Measurements from ENCODE around the gene FLT4.

The FLT4 gene

DNA sequence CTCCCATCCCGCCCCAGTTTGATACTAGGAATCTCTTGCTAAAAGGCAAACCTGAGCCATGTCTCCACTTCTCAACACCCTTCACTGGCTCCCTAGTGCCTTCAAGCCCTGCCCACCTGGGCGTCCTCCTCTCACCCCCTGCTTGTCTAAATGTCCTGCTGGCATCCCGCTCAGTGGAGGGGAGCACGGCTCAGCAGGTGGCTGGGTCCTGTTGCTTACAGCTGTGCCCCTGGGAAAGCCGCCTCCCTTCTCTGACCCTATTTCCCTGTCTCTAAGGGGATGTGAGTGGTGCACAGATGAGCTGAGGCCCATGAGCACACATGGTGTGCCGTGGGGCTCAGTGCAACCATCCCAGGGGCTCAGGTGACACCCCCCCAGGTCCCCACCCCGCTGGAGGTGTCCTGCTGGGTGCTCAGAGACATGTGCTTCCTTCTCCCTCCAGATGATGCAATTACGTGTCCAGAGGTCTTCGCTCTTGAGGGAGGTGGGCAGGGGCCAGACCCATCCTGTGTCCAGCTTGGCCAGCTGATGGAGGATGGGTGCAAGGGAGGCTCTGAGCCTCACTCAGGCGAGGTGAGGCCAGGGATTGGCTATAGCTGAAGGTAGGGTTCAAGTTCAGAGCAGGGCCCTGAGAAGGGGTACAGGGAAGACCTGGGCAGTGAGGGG, 24.1 kb downstream of the FLT4 start:
- DNase-seq: no peak

DNA sequence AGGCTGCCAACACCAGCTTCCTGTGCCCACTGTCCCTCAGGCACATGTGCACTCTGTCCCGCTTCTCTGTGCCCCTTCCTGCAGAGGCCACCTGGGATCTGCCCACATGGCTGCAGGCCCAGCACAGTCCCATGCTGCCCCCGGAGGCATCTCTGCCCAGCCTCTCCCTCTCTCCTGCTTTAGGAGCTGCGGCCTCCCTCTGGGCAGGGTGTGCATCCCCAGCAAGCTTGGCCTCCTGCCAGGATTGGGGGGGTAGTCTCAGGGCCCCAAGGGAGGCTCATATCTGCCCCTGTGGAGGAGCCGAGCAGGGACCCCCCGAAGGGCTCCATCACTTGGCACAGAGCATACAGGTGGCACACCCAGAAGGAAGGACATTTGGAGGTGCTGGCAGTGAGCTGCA, 24.8 kb downstream of the FLT4 start:
- no peak for DNase-seq

DNA sequence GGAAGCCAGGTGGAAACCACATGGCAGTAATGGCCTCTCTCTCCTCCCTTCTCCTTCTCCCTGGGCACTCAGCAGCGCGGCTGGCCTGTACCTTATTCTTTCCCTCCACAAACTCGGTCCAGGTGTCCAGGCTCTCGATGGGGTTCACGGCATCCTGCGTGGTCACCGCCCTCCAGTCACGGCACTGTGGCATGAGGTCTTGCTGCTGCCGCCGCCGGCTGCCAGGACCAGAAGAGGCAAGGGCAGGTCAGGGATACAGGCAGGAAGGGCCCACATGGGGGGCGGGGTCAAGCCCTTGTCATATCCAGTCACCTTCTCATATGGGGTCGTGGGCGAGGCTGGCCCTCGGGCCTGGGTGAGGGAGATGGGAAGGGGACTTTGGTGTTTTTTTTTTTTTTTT, 25.6 kb downstream of the FLT4 start:
- DNase-seq: no peak

DNA sequence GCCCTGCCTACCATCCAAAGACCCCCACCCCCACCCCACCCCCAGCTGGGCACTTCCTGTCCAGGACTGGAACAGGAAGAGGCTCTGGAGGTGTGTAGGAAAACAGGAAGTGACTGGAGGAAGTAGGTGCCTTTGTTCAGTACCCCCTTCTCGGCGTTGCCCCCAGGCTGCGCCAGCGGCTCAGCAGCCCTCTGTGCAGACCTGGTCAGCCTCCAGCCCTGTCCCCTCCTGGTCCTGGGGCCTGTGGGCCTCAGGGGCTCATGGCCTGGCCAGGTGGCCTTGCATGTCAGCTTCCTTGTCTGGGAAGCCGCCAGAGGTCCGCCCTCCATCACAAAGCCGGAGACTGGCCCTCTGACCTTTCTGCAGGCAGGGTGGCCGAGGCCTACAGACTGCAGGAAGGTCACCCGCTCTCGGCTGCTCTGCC, 26.0 kb downstream of the FLT4 start:
- DNase-seq: no peak

DNA sequence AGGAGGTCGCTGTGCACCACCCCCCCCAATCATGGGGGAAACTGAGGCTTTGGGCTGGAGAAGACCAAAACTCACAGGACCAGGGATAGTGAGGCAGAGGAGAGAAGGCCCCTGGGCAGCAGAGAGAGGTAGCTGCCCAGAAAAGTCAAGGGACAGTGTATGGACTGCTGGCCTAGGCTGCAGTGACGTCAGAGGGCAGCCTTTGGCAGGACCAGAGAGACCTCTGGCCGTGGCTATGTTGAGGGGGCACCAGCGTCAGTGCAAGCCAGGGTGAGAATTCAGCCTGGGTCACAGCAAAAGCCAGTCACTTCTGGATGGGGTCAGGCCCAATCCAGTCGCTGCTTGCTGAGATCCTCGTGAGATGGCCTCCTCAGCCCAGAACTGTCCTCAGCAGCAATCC, 26.5 kb downstream of the FLT4 start:
- no peak for DNase-seq

DNA sequence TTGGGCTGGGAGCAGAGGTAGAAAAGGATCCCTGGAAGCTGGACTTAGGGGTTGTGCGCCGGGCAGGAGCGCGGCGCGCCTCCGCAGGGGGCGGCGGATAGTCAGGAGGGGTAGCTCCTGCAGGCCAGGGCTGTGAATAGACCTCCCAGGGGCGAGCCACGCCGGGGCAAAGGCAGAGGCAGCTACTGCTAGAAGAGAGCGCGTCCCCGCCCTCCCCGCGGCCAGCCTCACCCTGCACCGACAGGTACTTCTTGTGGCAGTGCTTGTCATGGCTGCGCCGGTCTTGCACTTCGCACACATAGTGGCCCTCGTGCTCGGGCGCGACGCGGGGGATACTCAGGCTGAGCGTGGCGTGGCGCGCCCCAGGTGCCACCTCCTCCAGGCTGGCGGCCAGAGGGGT, 28.1 kb downstream of the FLT4 start:
- DNase-seq: no peak

DNA sequence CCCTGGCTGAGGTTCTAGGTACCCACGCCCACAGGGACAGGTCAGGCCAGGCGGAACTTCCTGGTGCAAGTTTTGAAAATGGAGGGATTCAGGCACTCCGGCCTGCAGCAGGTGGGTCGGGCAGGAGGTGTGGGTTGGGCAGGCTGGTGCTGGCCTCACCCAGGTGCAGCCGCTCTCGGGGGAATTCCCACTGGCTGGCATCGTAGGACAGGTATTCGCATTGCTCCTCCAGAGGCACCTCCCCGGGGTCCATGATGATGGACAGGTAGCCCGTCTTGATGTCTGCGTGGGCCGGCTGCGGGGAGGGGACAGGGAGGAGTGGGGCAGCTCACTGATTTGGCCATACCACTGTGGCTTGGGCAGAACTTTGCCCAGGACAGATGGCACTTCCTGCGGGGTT, 29.4 kb downstream of the FLT4 start:
- DNase-seq: no peak

DNA sequence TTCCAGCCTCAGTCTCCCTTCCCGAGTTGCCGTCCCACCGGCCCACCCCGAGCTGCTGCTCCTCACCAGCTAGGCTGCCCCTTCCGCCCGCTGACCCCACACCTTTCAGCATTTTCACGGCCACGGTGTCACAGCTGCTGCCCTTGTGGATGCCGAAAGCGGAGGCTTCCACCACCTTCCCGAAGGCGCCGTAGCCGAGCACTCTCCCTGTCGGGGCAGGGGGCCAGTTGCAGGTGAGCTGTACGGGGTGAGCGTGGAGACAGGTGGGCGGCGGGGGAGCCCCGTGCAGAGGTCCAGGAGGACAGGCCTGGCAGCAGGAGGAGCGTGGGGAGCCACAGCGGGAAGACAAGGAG, 29.9 kb downstream of the FLT4 start:
- no peak for DNase-seq

DNA sequence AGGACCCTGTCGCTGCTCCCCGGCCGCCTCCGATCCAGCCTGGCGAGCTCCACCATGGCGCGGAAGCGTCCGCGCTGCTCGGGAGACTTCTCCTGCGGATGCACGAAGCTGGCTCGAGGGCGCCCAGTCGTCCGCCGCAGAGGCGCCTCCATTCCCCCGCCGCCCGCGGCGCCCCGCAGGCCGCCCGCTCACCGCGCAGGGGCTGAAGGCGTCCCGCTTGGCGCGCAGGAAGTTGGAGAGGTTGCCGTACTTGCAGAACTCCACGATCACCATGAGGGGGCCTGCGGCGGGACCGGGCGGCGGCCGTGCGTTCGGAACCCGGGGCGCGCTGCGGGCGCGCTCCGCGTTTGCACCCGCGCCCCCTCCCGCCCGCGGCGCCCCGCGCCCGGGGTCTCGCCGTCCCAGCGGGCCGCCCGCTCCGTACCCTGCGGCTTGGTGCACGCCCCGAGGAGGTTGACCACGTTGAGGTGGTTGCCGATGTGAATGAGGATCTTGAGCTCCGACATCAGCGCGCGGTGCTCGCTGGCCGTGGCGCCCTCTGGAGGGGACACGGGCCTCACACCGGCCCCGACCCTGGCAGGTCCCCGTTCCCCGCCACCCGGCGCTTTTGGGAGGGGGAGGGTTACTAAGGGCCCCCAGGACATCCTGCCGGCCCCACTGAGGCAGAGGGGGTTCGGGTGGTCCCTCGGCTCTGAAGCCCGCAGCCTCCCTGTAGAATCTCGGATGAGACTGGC, 30.4 kb downstream of the FLT4 start:
- peak; percentile 76 for DNase-seq

DNA sequence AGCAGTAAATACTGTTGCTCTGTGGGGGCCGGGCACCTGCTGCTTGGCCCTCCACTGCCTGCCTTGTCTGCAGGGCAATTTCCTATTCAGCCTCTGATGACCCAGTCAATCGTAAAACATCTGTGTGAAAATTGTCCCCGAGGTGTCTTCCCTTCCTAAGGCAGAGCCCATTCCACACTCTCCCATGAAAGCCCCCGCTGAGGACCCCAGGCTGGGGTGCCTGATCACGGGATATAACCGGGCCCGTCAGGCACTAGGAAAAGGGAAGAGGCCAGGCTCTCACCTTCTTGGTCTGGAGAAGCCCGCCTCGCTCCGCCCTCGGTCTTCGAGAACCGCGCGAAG, 30.9 kb downstream of the FLT4 start:
- no peak for DNase-seq

DNA sequence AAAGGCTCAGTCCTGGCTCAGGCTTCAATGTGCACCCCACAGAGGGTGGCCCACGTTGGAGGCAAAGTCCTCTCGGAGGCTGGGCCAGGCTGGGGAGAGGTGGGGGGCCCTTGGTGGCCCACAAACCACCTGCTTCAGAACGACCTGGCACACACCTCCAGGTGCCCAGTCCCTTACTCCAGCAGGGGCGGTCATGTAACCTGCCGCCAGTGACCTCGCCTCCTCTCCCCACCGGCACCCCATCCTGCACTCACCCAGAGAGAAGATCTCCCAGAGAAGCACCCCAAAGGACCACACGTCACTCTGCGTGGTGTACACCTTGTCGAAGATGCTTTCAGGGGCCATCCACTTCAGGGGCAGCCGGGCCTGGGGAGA, 35.6 kb downstream of the FLT4 start:
- DNase-seq: no peak

DNA sequence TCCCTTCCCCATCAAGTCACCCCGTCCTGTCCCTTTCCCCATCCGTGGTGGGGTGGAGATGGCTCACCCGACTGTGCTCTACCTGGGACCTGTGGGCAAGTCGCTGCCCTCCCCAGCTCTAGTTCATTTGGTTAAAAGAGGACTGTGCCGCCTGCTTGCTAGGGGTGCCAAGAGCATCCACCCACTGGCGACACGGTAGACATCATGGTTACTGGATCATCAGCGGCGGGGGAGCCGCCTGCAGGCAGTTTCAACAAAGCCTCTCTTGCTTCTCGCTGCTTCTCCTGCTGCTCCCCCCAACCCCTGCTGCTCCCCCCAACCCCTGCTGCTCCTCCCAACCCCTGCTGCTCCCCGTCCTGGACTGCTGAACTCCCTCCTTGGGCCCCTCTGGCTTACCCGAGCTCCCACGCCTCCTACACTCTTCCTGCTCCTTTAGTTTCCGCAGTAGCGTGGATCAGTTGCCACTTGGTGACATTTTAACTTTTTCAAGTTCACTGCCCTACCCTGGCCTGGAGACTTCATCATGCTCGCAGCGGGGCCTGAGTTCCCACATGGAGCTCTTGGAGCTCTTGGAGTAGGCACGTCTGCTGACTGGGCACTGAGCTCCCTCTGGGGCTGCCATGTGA, 36.1 kb downstream of the FLT4 start:
- no peak for DNase-seq

DNA sequence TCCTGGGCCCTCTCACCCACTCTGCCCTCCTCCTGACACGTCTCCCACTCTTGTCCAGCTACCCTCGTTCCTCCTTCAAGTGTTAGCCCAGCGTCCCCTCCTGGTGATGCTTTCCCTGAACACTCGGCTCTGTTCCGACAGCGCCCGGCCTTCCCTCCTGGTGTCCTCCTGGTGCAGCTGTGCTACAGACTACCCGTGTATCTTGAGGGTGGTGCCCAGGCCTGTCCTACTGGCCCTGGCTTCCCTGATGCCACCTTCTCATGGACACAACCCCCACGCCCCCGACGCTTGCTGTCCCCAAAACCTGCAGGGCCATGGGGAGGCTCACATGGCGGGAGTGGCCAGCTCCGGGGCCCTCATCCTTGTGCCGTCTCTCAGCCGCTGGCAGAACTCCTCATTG, 36.7 kb downstream of the FLT4 start:
- DNase-seq: no peak

DNA sequence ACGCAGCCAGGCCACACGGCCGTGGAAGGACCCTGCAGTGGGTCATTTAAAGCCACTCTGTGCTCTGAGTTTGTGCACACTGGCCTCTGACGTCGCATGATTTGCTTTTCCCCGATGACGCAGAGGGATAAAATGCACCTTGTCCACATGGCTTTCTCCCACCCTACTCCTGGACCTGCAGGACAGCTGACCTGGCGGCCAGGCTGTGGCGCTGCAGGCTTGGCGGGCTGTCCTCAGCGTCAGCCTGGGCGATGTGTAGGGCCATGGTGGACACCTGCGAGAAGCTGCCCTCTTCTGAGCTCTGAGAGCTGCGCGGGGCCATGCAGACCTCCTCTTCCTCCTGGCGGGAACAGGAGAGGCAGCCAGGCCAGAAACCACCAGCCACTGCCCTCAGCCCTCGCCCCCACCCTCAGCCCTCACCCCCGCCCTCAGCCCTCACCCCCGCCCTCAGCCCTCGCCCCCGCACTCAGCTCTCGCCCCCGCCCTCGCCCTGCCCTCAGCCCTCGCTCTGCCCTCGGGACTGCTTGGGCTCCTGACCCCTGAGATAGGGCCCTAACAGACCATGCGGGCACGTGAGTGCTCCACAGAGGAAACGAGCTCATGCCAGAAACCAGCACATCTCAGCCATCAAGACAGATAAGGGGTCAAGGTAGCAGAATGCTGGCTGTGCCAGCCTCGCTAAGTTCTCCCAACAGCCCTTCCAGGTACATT, 38.1 kb downstream of the FLT4 start:
- no peak for DNase-seq

DNA sequence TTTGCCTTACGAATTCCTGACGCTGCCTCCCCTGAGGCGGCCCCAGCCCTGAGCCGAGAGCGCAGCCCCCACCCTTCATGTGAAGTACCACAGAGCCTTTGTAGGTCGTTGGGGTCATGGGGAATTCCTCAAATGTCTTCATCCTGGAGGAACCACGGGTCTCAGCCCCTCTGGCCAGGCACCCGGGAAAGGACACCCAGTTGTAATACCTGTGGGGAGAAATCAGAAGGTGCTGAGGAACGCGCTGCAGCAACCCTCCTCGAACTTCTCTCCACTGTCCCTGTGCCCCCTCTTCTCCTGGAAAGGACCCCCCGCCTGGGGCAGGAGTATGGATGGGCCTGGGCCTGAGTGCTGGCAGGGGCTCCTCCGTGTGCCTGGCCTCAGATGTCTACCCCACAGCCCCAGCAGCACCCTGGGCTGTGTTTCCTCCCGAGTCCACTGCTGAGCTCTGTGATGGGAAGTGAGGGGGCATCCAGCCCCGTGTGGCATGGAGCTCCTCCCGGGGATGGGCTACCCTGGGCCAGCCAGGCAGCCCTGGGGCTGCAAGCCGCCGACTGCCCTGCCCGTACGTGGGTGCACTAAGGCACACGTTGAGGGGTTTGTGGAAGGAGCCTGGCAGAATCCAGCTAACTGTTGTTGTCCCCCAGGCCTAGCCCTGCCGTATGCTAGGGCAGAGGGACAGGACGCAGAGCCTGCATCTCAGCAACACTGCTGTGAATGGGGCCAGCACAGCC, 39.4 kb downstream of the FLT4 start:
- DNase-seq: no peak

DNA sequence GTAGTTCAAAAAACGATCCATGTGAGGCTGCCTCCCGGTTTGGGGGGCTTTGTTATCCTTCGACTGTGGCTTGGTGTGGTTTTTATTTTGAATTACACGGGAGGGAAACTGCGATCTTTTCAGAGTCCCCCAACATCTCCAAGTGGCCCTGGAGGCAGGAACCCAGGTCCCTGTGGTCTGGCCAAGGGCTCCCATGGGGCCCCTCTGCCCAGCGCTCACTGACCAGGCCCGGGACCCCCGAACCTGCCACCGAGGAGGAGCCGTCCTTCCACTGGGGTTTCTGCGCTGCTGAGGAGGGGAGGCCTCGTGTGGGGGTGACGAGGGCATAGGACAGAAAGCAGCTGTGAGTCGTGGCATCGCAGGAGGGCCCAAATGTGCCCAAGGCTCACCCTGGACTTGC, 40.0 kb downstream of the FLT4 start:
- DNase-seq: no peak

DNA sequence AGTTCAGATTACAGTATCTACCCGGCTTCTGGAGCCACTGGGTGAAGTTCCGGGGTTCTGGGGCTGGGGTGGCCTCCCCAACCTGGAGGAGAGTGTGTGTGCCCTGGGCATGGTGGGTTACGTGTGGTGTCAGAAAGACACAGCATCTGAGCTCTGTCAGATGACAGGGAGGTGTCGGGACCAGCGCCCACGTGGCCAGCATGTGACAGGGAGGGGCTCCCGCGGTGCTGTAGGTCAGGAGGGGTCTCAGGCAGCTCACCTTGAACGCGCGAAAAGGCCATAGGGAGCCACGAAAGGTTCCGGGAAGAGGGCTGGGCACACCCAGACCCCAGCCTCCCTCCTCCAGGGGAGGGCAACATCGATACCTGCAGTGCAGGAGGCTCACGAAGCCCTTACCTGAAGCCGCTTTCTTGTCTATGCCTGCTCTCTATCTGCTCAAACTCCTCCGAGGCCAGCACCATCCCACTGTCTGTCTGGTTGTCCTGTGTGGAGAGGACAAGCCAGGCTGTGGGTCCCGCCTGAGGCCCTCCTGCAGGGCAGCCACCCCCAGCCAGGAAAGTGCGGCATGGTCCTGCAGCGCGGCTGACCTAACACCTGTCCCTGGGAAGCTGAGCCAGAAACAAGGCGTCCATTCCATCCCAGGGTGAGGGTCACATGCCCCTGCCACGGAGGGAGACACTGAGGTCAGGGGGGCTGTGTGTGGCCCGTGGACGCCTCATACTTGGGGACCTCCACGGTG, 40.7 kb downstream of the FLT4 start:
- no peak for DNase-seq

DNA sequence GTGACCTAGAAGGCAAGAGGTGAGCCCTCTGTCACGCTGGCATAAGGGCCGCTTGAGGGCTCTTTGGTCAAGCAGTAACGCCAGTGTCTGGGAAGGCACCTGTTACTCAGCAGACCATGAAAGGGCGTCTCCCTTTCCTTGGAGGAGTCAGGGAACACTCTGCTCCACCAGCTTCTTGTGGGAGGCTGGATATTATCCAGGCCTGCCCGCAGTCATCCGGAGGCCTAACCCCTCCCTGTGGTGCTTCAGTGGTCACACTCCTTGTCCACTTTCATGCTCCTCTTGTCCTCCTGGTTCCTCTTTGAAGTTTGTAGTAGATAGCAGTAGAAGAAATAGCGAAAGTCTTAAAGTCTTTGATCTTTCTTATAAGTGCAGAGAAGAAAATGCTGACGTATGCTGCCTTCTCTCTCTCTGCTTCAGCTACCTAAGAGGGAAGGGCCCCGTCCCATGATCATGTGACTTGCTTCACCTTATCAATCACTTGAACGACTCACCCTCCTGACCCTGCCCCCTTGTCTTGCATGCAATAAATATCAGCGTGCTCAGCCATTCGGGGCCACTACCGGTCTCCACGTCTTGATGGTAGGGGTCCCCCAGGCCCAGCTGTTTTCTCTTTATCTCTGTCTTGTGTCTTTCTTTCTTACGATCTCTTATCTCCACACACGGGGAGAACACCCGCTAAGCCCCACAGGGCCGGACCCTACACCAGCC, 41.4 kb downstream of the FLT4 start:
- no peak for DNase-seq

DNA sequence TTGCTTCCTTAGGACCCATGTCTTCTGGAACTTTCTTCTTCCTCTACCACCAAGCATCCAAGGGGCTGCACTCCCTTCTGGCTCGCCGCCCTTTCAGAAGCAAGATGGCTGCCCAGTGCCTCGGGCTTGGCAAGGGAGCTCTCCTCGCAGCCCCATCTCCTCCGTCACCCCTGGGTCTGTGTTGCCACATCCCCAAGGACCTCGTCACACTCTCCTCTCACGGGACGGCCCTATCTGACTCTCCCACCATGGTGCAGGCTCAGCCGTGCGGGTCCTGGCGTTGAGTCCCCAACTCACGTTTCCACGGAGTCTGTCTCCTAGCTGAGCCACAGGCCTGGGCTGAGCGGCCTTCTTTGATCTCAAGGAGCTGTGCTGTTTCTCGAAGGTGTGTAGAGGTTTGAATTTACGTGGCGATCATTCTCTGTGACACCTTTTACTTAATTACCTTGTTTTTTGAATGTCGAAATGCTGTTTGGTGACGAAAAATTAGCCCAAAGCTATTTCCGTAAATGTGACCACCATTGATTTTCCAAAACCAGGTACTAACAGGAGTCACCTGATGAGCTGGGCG, 43.1 kb downstream of the FLT4 start:
- no peak for DNase-seq

DNA sequence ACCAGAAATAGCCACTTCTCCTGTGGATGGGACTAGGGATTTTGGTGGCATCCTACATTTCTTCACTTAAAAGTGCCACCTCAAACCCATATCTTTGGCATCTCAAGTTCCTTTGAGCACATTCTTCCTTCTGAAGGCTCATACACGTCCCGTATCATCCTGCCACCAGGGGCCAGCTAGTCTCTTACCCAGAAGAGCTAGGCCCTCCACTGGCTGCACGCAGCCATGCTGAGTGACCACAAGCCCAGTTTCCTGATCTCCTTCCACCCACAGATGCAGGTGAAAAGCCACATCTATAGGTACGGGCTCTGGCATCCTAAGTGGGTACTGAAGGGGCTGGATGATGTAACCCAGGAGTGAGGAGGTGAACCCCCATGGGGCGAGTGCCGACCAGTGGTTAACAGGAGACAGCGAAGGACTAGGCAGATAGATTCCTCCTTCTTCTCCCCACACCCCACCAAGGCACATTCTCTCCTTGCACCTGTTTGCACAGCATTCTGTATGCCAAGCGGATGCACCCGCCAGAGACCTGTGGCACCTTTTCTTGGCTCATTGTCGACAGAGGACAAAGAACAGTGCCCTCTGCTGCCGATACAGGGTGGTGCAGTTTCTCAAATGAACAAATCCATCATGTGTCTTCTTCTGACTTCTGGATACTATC, 43.7 kb downstream of the FLT4 start:
- DNase-seq: peak; percentile 81

DNA sequence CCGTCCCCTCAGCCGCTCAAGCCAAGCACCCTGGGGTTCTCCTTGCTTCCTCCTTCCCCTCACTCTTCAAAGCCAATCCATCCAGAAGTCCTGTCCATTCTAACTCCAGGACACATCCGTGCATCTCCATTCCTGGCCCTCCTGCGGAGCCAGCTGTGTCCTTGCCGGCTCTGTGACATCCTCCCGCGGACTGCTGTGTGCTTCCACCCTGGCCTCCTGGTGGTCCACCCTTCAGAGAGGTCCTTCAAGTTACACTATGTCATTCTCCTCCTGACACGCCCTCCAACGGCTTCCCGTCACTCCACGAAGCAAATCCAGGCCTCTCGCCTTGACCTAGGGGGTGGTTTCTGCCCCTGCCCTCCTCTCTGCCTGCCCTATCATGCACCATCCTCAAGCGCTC, 45.1 kb downstream of the FLT4 start:
- no peak for DNase-seq

Measured in eye (tissue), 1 donor.